Non-pigmented ciliary epithelial cell (primary cell): ENCODE data around the gene RND3.
A peak's percentile ranks its signal among the peaks of the same experiment; 100 is the strongest.

Source experiments
- DNase-seq: peaks from one replicate; pipeline ENCODE4 v3.0.0-alpha.2; 2010; ENCODE audit warnings: low read depth

The RND3 gene, protein sequence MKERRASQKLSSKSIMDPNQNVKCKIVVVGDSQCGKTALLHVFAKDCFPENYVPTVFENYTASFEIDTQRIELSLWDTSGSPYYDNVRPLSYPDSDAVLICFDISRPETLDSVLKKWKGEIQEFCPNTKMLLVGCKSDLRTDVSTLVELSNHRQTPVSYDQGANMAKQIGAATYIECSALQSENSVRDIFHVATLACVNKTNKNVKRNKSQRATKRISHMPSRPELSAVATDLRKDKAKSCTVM

DNA sequence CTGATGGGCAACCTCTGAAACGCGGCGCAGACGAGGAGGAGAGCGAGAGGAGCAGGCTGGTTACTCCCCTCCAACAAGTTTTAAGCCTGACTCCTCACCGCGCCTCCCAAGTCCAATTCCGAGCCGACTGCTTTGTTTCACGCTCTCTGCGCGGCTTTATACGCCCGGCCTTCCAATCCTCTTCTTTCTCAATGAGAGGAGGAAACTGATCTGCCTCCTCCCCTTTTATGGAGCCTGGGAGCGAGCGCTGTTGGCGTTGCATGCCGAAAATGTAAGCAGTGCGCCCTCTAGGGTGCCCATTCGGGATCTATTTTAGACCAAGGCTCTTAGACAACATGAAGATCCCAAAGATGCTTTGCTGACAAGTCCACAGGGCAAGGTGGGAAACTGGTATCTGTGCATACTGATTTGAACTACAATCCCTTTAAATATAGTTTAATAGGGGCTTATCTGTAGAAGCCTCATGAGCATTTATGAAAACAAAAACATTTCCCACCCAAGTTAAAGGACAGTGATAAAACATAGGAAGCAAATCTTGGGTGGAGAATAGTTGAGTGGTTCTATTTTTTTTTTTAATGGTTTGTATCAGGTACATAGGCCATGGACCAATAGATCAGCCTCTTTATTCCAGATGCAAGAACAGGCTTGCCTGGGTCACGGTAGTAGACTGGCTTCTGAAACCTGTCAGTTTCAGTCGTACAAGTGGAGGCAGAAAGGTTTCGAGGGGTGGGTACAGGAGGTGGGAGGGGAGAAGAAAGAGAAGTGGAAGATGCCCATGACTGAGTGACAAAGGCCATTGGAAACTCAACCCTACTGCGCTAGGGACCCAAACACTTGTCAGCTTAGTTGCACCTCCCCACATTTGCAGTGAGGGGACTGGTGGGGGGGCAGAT is at the start of gene RND3:
Gene RND3 (minus strand): TSS at position 131 of the 893 bp plus-strand sequence. CDS start 250 bp downstream, outside the sequence.
- DNase-seq, result peak; percentile 97

- DNase-seq, result no peak
Measured at GRCh38 chr2:150535176-150535575, 47.7 kb upstream of the RND3 start.

GRCh38 chr2:150532879-150533278 is 45.4 kb upstream of the RND3 start:
- no peak for DNase-seq

DNA sequence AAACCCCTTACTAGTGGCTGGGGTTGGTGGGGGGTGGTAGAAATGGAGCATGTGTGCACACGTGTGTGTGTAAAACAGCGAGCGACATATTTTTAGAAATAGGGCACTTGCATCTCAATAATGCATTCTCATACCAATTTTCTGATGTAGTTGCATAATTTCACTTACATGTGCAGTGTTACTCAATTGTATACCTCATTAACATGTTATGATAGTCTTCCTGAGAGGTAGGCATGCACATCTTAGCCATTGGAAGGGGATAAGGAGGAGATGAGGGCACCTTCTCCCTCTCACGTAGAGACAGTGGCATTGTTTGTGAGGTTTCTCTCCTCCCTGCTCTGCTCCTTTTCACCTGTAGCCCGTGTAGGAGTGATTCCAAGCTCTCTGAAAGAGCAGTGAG is 44.6 kb upstream of the RND3 start:
- DNase-seq, result no peak

DNA sequence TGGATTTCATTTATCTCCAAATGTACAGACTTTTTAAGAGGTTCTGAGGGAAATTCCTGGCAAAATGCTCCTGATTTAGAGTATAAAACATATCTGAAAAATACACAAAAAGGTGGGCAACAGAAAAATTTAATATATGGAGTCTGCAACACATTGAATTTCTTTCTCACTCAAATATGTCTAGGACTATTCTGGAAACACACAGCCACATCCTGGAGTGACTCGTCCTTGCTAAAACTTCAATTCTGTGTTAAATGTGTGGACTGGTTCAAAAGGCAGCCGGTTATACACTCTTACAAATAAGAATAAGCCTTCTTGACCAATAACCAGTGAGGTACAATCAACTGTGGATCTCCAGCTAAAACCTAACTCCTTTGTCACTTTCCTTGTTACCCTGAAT is 44.1 kb upstream of the RND3 start:
- DNase-seq, result no peak

GRCh38 chr2:150530168-150530567 is 42.7 kb upstream of the RND3 start:
- no peak for DNase-seq

DNA sequence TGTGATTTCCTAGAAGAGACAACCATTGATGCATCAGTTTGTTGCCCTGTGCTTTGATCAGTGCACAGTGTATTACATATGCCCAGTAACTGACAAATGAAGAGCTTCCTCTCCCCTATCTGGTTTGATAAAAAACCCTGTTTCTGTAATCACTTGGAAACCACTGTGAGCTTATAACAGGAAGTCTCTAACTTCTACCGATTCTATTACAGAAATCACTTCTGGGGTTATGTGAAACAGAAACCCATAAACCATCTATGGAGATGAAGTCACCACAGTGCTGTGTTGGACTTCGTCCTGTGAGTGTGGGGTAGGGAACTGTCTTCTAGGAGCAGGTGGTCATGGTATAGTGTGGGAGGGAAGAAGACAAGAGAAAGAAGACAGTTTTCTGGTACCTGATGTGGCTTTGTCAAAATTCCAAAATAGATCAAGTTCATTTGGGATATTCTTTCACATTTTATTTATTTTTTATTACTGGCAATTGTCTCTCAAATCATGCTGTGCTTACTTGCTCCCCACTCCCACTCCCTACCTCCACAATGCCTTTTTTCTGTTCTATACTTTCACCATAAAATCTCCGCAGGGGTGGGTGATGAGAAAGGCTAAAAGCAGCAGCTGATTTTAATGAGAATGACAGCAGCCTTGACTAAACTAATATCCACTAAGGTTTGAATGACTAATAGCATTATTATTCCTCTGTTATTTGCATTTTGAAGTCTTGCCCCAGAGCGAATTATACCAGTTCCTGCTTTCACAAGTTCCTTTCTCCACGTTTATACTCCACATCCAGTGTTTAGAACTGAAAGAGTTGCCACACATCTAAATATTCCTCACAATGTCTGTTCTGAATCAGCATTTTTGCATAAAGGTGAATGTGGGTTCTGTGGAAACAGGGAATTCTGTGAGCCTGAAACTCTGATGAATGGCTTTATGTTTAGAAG is 41.7 kb upstream of the RND3 start:
- DNase-seq, result peak; percentile 59

- DNase-seq, result peak; percentile 94
Measured at GRCh38 chr2:150526827-150527226, 39.4 kb upstream of the RND3 start.

GRCh38 chr2:150526006-150526405 is 38.5 kb upstream of the RND3 start:
- no peak for DNase-seq

GRCh38 chr2:150522269-150522668 is 34.8 kb upstream of the RND3 start:
- DNase-seq, result no peak

GRCh38 chr2:150520887-150521664 is 33.6 kb upstream of the RND3 start:
- DNase-seq, result no peak

DNA sequence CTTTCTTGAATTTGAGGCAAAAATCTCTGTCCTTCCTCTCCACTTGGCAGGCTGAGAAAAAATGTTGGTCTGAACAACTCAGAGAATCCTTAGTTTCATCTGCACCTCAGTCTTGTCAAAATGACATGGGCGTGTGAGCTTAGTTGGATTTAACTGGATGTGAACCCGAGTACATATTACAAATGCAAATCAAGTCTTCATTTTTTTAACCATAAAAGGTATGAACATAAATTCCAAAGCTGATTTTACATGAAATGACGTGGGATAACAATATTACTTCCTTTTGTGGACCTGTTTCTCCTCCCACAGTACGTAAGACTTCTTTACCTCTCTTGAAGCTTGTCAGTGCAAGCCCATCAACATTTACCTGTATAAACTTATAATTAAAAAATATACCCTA is 32.6 kb upstream of the RND3 start:
- no peak for DNase-seq

DNA sequence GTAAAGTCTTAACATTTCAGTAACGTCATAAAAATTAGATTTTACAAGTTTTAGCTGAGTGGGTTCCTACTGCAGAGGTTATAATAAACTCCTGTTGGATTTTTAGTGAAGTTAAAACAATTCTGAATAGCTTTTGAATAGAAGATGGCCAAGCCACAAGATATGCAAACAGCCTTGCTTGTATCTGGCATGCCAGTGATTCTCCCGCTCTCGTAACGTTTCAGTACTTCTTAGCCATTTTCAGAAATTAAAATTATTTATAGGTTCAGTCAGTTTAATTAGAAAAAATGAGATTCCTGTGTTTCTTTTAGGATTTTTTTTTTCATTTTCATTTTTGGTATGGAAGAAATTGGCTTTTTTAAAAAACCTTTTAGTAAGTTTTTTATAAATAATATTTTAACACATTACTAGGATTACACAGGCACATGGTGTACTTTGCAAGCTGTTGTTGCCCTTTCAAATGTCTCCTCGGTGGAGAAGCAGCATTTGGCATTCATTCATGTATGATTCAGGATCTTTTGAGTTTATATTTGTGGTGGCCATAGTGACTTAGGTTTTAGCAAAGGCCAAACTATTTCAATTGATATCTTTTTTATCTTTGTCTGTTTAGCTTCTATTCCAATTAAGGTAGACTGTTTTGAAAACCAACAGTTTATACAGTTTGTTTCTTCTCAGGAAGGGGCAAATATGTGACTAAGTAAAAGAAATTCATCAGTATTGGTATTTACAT is 30.6 kb upstream of the RND3 start:
- no peak for DNase-seq

DNA sequence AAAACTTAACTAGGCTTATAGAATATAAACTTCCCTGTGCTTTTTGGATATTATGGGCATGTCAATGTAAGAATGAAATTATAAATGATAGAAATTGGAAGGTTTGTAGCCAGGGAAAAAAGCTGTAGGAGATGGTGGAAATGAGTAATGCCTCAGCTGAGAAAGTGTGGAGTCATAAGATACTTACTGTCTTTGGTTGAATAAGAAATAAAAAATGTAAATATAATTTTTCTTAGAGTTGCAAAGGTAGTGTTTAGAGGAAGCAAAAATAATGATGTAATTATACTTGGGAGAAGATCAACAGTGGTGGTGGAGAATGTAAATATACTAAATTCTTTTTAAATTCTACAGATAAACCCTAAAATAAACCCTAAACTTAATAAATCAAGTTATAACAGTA is 26.2 kb upstream of the RND3 start:
- no peak for DNase-seq

DNA sequence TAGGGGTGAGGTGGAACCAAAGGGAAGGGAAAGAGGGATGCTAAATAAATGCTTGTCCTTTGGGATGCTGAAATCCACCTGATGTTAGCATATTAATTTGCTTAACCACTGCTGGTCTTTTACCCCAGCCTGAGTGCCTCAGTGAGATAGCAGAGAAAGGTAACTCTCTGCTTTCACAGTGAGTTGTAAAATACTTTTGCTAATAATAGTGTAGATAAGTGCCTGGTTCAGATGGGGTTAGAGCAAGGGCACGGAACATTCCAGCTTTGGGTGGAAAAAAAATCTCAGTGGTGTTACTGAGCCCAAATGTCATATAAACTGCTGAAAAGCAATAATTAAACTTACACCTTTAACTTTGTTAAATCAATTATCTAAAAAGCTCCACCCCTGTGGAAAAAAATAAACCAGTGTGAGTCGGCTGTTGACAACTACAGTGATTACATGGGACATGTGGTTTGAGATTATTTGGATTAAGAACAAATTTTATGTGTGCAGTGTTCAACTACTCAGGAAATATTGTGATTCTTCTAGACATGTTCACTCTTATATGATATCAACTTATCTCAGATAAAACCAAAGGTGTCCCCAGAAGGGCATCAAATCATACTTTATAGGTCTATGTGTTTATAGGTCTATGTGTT is 21.1 kb upstream of the RND3 start:
- DNase-seq, result no peak

DNA sequence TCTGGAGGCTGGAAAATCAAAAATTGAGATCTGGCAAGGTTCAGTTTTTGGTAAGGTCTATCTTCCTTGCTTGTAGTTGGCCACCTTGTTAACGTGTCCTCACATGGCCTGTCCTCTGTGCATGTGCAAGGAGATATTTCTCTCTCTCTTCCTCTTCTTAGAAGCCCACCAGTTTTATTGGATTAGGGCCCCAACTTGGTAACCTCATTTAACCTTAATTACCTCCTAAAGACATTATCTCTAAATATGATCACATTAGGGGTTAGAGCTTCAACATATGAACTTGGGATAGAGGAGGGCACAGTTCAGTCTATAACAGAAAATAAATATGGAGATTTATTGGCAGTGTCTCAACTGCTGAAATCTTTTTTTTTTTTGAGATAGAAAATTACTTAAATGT is 19.6 kb upstream of the RND3 start:
- no peak for DNase-seq

GRCh38 chr2:150505178-150505577 is 17.7 kb upstream of the RND3 start:
- no peak for DNase-seq

- DNase-seq, result peak; percentile 95
Measured at GRCh38 chr2:150495993-150496627, 8.6 kb upstream of the RND3 start.

GRCh38 chr2:150495001-150495400 is 7.5 kb upstream of the RND3 start:
- DNase-seq, result no peak
